GM21786 (cell line): ENCODE measurements around the gene MKRN2OS.
A peak's percentile ranks its signal among the peaks of the same experiment; 100 is the strongest.

ENCODE experiments used
- ATAC-seq: cut with Tn5 transposase; IDR thresholded peaks from one replicate; pipeline ENCODE4 v1.9.1; 2021; ENCODE audit not compliant: unreplicated experiment

The MKRN2OS gene, protein sequence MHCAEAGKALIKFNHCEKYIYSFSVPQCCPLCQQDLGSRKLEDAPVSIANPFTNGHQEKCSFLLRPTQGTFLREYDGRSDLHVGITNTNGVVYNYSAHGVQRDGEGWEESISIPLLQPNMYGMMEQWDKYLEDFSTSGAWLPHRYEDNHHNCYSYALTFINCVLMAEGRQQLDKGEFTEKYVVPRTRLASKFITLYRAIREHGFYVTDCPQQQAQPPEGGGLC

GRCh38 chr3:12545473-12545791 lies at the start of gene MKRN2OS:
Gene MKRN2OS, minus strand, starts transcription at chr3:12545499. Its CDS starts 35 bp downstream, at chr3:12545464.
- ATAC-seq = no peak

DNA sequence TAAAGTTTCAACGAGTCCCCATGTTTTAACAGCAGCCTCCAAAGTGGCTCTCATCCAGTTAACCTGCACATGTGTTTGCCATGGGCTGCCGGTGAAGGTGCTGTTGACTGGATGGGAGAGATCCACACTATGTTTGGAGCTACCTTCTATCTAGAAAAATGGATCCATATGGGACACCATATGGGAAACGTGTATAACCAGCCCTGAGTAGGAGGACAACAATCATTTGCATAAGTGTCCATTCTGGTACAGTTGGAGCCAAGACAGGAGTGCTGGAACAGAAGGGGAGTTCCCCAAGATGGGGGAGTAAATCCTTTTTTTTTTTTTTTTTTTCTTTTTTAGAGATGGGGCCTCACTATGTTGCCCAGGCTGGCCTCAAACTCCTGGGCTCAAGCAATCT lies 48.2 kb upstream of the MKRN2OS start:
- ATAC-seq = no peak

GRCh38 chr3:12591997-12592715 lies 46.9 kb upstream of the MKRN2OS start:
- ATAC-seq = no peak

- no peak for ATAC-seq
Measured at GRCh38 chr3:12591456-12591855, 46.2 kb upstream of the MKRN2OS start.

DNA sequence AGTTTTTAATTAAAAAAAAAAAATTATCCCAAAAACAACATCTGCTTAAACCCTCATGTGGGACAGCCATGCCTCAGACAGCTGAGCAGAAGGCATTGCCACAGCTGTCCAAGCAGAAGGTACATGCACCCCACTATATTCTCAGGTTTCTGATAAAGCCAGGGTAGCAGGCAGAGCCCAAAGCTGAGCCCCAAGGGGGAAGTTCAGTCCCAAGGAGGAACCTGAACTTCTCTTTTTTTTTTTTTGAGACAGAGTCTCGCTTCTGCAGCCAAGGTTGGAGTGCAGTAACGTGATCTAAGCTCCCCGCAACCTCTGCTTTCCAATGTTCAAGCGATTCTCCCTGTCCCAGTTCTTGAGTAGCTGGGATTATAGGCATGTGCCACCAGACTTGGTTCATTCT lies 44.8 kb upstream of the MKRN2OS start:
- no peak for ATAC-seq

GRCh38 chr3:12588039-12589009 lies 43.0 kb upstream of the MKRN2OS start:
- ATAC-seq = no peak

DNA sequence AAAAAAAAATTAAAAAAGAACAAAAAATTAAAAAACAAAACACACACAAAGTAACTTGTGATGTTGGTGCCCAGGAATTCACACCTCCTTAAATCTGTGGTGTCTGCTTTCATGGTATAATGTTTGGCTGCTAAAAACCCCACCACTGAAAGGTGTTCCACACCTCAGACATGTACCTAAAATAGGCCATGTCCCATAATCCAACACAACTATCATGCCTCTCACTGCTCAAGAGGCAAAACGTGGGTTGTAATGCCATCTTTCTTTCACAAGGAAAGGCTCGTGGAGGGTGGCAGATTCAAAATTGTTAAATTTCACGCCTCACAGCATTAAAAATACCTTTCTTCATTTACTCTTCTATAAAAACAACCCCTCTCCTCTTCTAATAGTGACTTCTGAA lies 41.1 kb upstream of the MKRN2OS start:
- no peak for ATAC-seq

- peak; percentile 85 for ATAC-seq
Measured at GRCh38 chr3:12585970-12586369, 40.7 kb upstream of the MKRN2OS start.

DNA sequence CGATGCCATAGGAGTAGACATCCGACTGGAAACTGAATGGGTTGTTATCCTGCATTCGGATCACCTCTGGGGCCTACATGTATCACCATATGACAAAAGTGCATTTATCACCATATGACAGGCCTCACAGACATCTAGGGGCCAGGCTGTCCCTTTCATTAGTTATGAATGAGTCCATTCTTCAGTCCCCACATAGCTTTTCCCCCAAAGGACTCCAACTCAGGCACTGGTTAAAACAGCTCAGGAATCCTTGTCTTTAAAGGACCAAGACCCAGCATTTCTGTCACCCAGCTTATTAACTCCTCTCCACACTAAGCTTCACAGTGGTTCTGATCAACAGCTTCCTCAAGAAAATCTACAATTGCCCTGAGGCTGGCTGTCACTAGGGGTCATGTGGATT lies 39.9 kb upstream of the MKRN2OS start:
- no peak for ATAC-seq

DNA sequence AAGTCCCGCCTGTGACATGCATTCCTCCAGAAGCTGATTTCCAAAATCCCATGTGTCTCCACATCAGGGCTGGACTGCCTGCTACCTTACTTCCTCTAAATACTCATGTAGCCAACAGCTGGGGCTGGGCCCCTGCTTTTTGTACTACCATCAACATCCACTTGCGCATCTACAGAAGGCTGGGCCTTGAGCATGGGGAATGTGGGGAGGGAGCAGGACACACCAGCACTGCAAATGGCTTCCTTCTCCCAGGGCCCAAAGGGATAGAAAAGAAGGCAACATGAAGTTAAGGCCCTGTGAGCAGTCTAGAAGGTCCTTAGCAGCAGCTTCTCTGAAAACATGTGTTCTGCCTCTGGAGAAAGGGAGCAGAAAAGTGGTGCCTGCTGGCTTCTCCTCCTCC lies 38.8 kb upstream of the MKRN2OS start:
- no peak for ATAC-seq

DNA sequence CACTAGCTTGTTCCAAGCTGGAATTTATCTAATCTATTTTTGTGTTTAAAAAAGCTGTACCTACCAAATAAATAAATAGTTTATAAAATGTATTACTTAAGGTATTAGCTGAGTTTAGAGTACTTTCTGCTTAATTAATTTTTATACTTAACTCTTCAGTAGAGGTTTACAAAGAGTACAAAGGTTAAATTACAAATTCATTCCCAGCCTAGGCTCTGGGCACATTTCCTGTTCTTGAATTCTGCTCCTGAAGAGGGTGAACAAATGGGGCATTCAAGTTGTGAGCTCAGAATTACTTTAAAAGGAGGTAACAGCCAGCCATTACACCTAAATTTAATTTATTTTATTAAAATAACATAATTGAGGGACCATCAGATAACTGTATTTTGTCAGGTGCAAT lies 38.0 kb upstream of the MKRN2OS start:
- no peak for ATAC-seq

GRCh38 chr3:12582730-12583129 lies 37.4 kb upstream of the MKRN2OS start:
- ATAC-seq = no peak

- no peak for ATAC-seq
Measured at GRCh38 chr3:12579905-12580304, 34.6 kb upstream of the MKRN2OS start.

DNA sequence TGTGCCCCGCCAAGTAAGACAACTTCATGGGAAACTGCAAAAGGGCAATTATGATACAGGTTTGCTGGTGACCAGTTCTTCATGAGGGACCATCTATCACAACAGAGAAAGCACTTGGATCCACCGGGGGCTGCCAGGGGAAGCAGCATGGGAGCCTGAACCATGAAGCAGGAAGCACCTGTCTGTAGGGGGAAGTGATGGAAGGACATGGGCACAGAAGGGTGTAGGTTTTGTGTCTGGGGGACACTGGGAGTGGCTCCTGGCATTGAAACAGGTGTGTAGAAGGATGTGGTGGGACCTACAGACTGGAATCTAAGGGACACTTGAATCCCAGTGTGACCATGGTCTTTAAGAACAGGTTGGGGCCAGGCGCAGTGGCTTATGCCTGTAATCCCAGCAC lies 34.2 kb upstream of the MKRN2OS start:
- no peak for ATAC-seq

DNA sequence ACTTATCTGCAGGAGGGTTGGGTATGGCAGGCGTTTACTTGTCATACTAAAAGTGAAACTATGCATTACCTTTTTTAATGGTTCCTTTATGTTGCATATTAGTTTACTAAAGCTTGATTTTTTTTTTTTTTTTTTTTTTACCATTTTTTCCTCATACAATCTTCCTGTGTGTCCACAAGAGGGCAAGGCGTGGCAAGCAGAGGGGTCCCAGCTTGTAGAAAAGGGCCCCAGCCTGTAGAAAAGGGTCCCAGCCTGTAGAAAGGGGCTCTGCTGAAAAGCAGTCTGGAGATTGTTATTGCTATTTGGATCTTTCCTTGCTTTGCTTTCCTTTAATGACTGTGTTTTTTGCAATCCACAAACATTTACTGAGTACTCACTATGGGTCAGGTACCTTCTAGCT lies 33.4 kb upstream of the MKRN2OS start:
- ATAC-seq = no peak

GRCh38 chr3:12577379-12577778 lies 32.1 kb upstream of the MKRN2OS start:
- ATAC-seq = no peak

DNA sequence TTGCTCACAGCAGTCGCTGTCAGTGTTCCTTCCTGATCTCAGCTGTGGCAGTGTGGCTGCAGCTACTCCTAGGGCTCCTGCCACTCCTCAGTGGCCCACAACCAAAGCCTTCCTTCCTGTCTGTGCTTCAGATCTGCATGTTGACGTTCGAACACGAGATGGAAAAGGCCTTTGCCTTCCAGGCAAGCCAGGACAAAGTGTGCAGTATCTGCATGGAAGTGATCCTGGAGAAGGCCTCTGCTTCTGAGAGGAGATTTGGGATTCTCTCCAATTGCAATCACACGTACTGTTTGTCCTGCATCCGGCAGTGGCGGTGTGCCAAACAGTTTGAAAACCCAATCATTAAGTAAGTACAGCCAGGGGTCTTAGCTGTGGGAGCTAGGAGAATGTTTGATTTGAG lies 29.4 kb upstream of the MKRN2OS start:
- no peak for ATAC-seq

GRCh38 chr3:12574131-12574530 lies 28.8 kb upstream of the MKRN2OS start:
- ATAC-seq = no peak

GRCh38 chr3:12571986-12572385 lies 26.7 kb upstream of the MKRN2OS start:
- ATAC-seq = no peak

GRCh38 chr3:12569836-12570235 lies 24.5 kb upstream of the MKRN2OS start:
- ATAC-seq = no peak

GRCh38 chr3:12568747-12569146 lies 23.4 kb upstream of the MKRN2OS start:
- ATAC-seq = no peak

DNA sequence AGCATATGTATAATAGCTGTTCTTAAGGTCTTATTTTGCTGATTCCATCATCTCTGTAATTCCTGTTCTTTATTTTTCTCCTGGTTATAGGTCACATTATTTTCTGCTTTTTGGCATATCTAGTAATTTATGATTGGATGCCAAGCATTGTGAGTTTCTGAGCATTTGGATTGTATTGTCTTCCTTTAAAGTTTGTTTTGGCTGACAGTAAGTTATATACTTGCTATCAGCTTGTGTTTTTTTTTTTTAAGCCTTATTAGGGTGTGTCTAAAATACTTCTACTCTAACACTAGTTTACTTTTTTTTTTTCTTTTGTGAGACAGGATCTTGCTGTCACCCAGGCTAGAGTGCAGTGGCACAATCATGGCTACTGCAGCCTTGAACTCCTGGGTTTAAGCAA lies 21.7 kb upstream of the MKRN2OS start:
- ATAC-seq = no peak
